HCT116 (cell line): ENCODE results near the gene FLYWCH1. TPM values are rescaled to one million over a fixed set of nuclear protein-coding genes. Genes with fewer than 3 reads are reported as not detected.

ENCODE experiments used
- ATAC-seq: fragments of 200-7000 bp; cut with Tn5 transposase; 2 replicates; pipeline ENCODE4 v1.9.1; 2020; ENCODE audit warnings: mild to moderate bottlenecking, moderate library complexity
- BruUV-seq: library from RNA; stranded (reverse); fragments of 400-500 nt; replicated peaks from 2 replicates; lab custom pipeline; 2021; lab: Mats Ljungman, UMichigan
- CTCF ChIA-PET: fragments of 300-600 bp; sonication (Branson Sonifier 250); formaldehyde crosslinking; loops from one replicate; lab custom pipeline; 2021; ENCODE audit warnings: antibody characterized with exemption; lab: Charles Lee
- POLR2A ChIA-PET: fragments of 300-600, 350-600 bp; sonication (Branson Sonifier 250); formaldehyde crosslinking; loops from one replicate; lab custom pipeline; 2021; ENCODE audit warnings: antibody characterized with exemption; lab: Charles Lee
- RAD21 ChIA-PET, 2 experiments: fragments of 300-600 bp; sonication (Branson Sonifier 250); formaldehyde crosslinking; loops; one replicate each; lab custom pipeline; 2023; ENCODE audit warnings: low total read pairs in 2 of 2; ENCODE audit not compliant: uncharacterized antibody in 2 of 2, unreplicated experiment in 2 of 2, low non-redundant PET in 1 of 2; lab: Charles Lee
- DNase-seq: peaks from one replicate; pipeline ENCODE4 v3.0.0-alpha.2; 2010; ENCODE audit warnings: low read depth, low spot score
- H2AFZ ChIP-seq: fragments of 200-600 bp; shearing (Covaris generic), sonication (generic); 2 replicates; pipeline ENCODE4 v1.6.1; 2017; ENCODE audit warnings: low read depth, mixed run types, mixed read lengths, antibody characterized with exemption, low read length; ENCODE audit not compliant: poor library complexity, severe bottlenecking
- H3K27ac ChIP-seq: 2 replicates; pipeline ENCODE4 v1.5.1; 2012; ENCODE audit warnings: low read depth, low read length
- H3K27me3 ChIP-seq: fragments of 200-600 bp; sonication (generic); 2 replicates; pipeline ENCODE4 v1.6.1; 2016; ENCODE audit warnings: mixed run types, low read length, mixed read lengths; ENCODE audit not compliant: insufficient read depth
- H3K36me3 ChIP-seq, 2 experiments: fragments of 200-500 bp in 1 of 2; fragments of 200-600 bp in 1 of 2; sonication (Bioruptor generic) in 1 of 2; sonication (generic) in 1 of 2; 2 replicates each; pipeline versions ENCODE4 v1.5.1 to v1.6.1; 2014 to 2016; ENCODE audit warnings: low read length in 2 of 2, inconsistent platforms in 1 of 2, mixed read lengths in 1 of 2, mixed run types in 1 of 2; ENCODE audit not compliant: insufficient read depth in 2 of 2, control insufficient read depth in 1 of 2
- H3K4me1 ChIP-seq, 2 experiments: fragments of 200-600 bp in 1 of 2; sonication (generic) in 1 of 2; 2 replicates each; pipeline versions ENCODE4 v1.5.1 to v1.6.1; 2012 to 2017; ENCODE audit warnings: low read length in 2 of 2, inconsistent platforms in 1 of 2, mild to moderate bottlenecking in 1 of 2, mixed read lengths in 1 of 2, mixed run types in 1 of 2, moderate library complexity in 1 of 2; ENCODE audit not compliant: insufficient read depth in 2 of 2, control insufficient read depth in 1 of 2
- H3K4me2 ChIP-seq: fragments of 200-600 bp; sonication (generic); 2 replicates; pipeline ENCODE4 v1.6.1; 2017; ENCODE audit warnings: mixed run types, low read length, mixed read lengths
- H3K4me3 ChIP-seq, 2 experiments: fragments of 200-600 bp in 1 of 2; sonication (generic) in 1 of 2; replicated peaks in 1 of 2; 2 replicates each; pipeline ENCODE4 v1.5.1; 2011 to 2016; ENCODE audit warnings: low read length in 2 of 2, control low read depth in 1 of 2, low read depth in 1 of 2, mild to moderate bottlenecking in 1 of 2, mixed read lengths in 1 of 2, mixed run types in 1 of 2
- H3K79me2 ChIP-seq: fragments of 200-600 bp; sonication (generic); 2 replicates; pipeline ENCODE4 v1.6.1; 2017; ENCODE audit warnings: mild to moderate bottlenecking, mixed run types, low read length, moderate library complexity, mixed read lengths; ENCODE audit not compliant: insufficient read depth
- H3K9ac ChIP-seq: fragments of 200-600 bp; sonication (generic); 2 replicates; pipeline ENCODE4 v1.6.1; 2016; ENCODE audit warnings: low read length, mixed read lengths
- H3K9me2 ChIP-seq: fragments of 200-600 bp; sonication (generic), shearing (Covaris generic); 2 replicates; pipeline ENCODE4 v1.6.1; 2017; ENCODE audit warnings: mixed run types, mild to moderate bottlenecking, moderate library complexity; ENCODE audit not compliant: insufficient read depth
- H3K9me3 ChIP-seq, 2 experiments: fragments of 200-500 bp in 1 of 2; fragments of 200-600 bp in 1 of 2; sonication (Bioruptor generic) in 1 of 2; sonication (generic) in 1 of 2; 2 replicates each; pipeline ENCODE4 v1.6.1; 2014 to 2017; ENCODE audit warnings: low read length in 2 of 2, mixed read lengths in 2 of 2, inconsistent platforms in 1 of 2, low read depth in 1 of 2, mild to moderate bottlenecking in 1 of 2, mixed run types in 1 of 2, moderate library complexity in 1 of 2; ENCODE audit not compliant: control insufficient read depth in 1 of 2, insufficient read depth in 1 of 2
- H4K20me1 ChIP-seq: fragments of 200-600 bp; sonication (generic), shearing (Covaris generic); 2 replicates; pipeline ENCODE4 v1.6.1; 2017; ENCODE audit warnings: mixed run types, mild to moderate bottlenecking, moderate library complexity; ENCODE audit not compliant: insufficient read depth
- ATF3 ChIP-seq: IDR thresholded peaks from 2 replicates; pipeline ENCODE4 v1.6.1; 2012
- CBX3 ChIP-seq: IDR thresholded peaks from 2 replicates; pipeline ENCODE4 v1.6.1; 2012; ENCODE audit warnings: low read depth
- CEBPB ChIP-seq: IDR thresholded peaks from 2 replicates; pipeline ENCODE4 v1.6.1; 2012; ENCODE audit warnings: low read depth
- EZH2 ChIP-seq: fragments of 200-600 bp; sonication (generic); IDR thresholded peaks from 2 replicates; pipeline ENCODE4 v1.6.1; 2017; ENCODE audit warnings: antibody characterized with exemption, mixed run types
- EZH2phosphoT487 ChIP-seq: fragments of 200-600 bp; IDR thresholded peaks from 2 replicates; pipeline ENCODE4 v1.6.1; 2018; ENCODE audit warnings: antibody characterized with exemption, borderline replicate concordance
- FOSL1 ChIP-seq: IDR thresholded peaks from 2 replicates; pipeline ENCODE4 v1.6.1; 2012; ENCODE audit warnings: low read depth
- JUND ChIP-seq: IDR thresholded peaks from 2 replicates; pipeline ENCODE4 v1.6.1; 2012
- POLR2A ChIP-seq: IDR thresholded peaks from 2 replicates; pipeline ENCODE4 v1.7.0; 2011; ENCODE audit warnings: borderline replicate concordance; ENCODE audit not compliant: insufficient read depth, insufficient read length; ENCODE audit errors: extremely low read depth
- POLR2AphosphoS5 ChIP-seq: IDR thresholded peaks from 2 replicates; pipeline ENCODE4 v1.6.1; 2011; ENCODE audit warnings: mild to moderate bottlenecking, low read depth, low read length, moderate library complexity
- RAD21 ChIP-seq: IDR thresholded peaks from 2 replicates; pipeline ENCODE4 v1.6.1; 2012; ENCODE audit warnings: low read depth, mild to moderate bottlenecking
- SIN3A ChIP-seq: IDR thresholded peaks from 2 replicates; pipeline ENCODE4 v1.6.1; 2012; ENCODE audit warnings: low read depth
- SP1 ChIP-seq: IDR thresholded peaks from 2 replicates; pipeline ENCODE4 v1.6.1; 2012; ENCODE audit warnings: low read depth
- SRF ChIP-seq: IDR thresholded peaks from 2 replicates; pipeline ENCODE4 v1.6.1; 2012; ENCODE audit warnings: low read depth
- YY1 ChIP-seq: IDR thresholded peaks from 2 replicates; pipeline ENCODE4 v1.6.1; 2011; ENCODE audit warnings: low read length, low read depth, moderate library complexity, mild to moderate bottlenecking; ENCODE audit not compliant: insufficient replicate concordance; ENCODE audit errors: extremely low read depth
- intact Hi-C: fragments of 100-400 bp; cut with micrococcal nuclease; formaldehyde crosslinking; loops from 2 replicates; pipeline ENCODE4 v1.10.0; 2022
- total RNA-seq: library from RNA; stranded (reverse); gene quantifications from one replicate; pipeline ENCODE4 v1.2.1, GENCODE V29; 2021; ENCODE audit not compliant: unreplicated experiment
- TF ChIP-seq, protein P1 (sequence below): IDR thresholded peaks from 2 replicates; pipeline ENCODE4 v1.6.1; 2012; ENCODE audit warnings: low read depth
- TF ChIP-seq, protein P2 (sequence below), 3 experiments: fragments of 200-600 bp in 1 of 3; sonication (generic) in 1 of 3; IDR thresholded peaks in 2 of 3; conservative IDR thresholded peaks in 1 of 3; 2 replicates each; pipeline ENCODE4 v1.5.1; 2012 to 2017; ENCODE audit warnings: low read depth in 2 of 3, low read length in 2 of 3, antibody characterized with exemption in 1 of 3, borderline replicate concordance in 1 of 3, control low read depth in 1 of 3, mild to moderate bottlenecking in 1 of 3, mixed read lengths in 1 of 3, mixed run types in 1 of 3, moderate library complexity in 1 of 3; ENCODE audit not compliant: insufficient read depth in 1 of 3
- TF ChIP-seq, protein P3 (sequence below): IDR thresholded peaks from 2 replicates; pipeline ENCODE4 v1.6.1; 2011; ENCODE audit warnings: mild to moderate bottlenecking, low read length, moderate library complexity; ENCODE audit not compliant: insufficient replicate concordance; ENCODE audit errors: extremely low read depth

The FLYWCH1 gene
- total RNA-seq, 1 experiment from 2014 or later: 66.6 TPM

DNA sequence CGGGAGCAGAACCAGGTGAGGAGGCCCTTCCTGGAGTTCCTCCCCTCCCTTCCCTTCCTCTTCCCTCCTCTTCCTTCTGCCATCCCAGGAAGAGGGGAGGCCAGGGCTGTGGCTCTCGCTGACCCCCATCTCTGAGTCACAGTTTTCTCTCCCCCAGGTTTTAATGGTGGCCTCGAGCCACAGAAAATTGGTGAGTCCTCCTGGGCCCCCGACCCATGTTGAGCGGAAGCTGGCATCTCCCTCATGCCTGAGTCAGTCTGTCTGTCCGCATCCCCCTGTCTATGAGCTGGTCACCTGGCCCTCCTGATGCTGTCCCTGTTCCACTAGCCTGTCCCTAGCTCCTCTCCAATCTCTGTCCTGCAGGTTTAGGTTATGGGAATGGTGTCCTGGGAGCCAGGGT, 88.2 kb downstream of the FLYWCH1 start:
- POLR2A ChIA-PET: interaction anchor here (0.5 to 11.4 kb wide), 2 partner anchors 11 to 22 kb away, joined by 4 to 188 read pairs; partner anchors contain the start of genes CLDN6, HCFC1R1, THOC6 and TNFRSF12A

More for the DNA sequence above, 88.2 kb downstream of the FLYWCH1 start:
- H3K9ac ChIP-seq: no peak overlapping the region
- BruUV-seq: no TSS peak
- no peak for ATAC-seq
- H3K79me2 ChIP-seq: no peaks in the 10 kb centered on the region
- RAD21 ChIA-PET: no interaction called here
- no peaks in the 10 kb centered on the region for H3K9me3 ChIP-seq
- TF ChIP-seq RAD21 (no peak), CBX3 (no peak), EZH2phosphoT487 (no peak), FOSL1 (no peak), ATF3 (no peak), POLR2A (no peak), SIN3A (no peak), CEBPB (no peak), POLR2AphosphoS5 (no peak), SRF (no peak), YY1 (no peak), EZH2 (no peak), JUND (no peak), SP1 (no peak)
- TF ChIP-seq, protein P1, sequence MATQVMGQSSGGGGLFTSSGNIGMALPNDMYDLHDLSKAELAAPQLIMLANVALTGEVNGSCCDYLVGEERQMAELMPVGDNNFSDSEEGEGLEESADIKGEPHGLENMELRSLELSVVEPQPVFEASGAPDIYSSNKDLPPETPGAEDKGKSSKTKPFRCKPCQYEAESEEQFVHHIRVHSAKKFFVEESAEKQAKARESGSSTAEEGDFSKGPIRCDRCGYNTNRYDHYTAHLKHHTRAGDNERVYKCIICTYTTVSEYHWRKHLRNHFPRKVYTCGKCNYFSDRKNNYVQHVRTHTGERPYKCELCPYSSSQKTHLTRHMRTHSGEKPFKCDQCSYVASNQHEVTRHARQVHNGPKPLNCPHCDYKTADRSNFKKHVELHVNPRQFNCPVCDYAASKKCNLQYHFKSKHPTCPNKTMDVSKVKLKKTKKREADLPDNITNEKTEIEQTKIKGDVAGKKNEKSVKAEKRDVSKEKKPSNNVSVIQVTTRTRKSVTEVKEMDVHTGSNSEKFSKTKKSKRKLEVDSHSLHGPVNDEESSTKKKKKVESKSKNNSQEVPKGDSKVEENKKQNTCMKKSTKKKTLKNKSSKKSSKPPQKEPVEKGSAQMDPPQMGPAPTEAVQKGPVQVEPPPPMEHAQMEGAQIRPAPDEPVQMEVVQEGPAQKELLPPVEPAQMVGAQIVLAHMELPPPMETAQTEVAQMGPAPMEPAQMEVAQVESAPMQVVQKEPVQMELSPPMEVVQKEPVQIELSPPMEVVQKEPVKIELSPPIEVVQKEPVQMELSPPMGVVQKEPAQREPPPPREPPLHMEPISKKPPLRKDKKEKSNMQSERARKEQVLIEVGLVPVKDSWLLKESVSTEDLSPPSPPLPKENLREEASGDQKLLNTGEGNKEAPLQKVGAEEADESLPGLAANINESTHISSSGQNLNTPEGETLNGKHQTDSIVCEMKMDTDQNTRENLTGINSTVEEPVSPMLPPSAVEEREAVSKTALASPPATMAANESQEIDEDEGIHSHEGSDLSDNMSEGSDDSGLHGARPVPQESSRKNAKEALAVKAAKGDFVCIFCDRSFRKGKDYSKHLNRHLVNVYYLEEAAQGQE: no peak
- TF ChIP-seq, protein P2, sequence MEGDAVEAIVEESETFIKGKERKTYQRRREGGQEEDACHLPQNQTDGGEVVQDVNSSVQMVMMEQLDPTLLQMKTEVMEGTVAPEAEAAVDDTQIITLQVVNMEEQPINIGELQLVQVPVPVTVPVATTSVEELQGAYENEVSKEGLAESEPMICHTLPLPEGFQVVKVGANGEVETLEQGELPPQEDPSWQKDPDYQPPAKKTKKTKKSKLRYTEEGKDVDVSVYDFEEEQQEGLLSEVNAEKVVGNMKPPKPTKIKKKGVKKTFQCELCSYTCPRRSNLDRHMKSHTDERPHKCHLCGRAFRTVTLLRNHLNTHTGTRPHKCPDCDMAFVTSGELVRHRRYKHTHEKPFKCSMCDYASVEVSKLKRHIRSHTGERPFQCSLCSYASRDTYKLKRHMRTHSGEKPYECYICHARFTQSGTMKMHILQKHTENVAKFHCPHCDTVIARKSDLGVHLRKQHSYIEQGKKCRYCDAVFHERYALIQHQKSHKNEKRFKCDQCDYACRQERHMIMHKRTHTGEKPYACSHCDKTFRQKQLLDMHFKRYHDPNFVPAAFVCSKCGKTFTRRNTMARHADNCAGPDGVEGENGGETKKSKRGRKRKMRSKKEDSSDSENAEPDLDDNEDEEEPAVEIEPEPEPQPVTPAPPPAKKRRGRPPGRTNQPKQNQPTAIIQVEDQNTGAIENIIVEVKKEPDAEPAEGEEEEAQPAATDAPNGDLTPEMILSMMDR (IDR thresholded peaks at IDR 0.05 in 2 of 3, conservative IDR thresholded peaks at IDR 0.05 in 1 of 3; ENCODE audit: borderline replicate concordance in 1 of 3, insufficient read depth in 1 of 3, low read depth in 2 of 3, low read length in 2 of 3): no peak
- TF ChIP-seq, protein P3, sequence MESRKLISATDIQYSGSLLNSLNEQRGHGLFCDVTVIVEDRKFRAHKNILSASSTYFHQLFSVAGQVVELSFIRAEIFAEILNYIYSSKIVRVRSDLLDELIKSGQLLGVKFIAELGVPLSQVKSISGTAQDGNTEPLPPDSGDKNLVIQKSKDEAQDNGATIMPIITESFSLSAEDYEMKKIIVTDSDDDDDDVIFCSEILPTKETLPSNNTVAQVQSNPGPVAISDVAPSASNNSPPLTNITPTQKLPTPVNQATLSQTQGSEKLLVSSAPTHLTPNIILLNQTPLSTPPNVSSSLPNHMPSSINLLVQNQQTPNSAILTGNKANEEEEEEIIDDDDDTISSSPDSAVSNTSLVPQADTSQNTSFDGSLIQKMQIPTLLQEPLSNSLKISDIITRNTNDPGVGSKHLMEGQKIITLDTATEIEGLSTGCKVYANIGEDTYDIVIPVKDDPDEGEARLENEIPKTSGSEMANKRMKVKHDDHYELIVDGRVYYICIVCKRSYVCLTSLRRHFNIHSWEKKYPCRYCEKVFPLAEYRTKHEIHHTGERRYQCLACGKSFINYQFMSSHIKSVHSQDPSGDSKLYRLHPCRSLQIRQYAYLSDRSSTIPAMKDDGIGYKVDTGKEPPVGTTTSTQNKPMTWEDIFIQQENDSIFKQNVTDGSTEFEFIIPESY: no peak
- no peaks in the 10 kb centered on the region for H3K9me2 ChIP-seq
- no peaks in the 10 kb centered on the region for H3K36me3 ChIP-seq
- no peak overlapping the region for H2AFZ ChIP-seq
- H3K27me3 ChIP-seq: no peaks in the 10 kb centered on the region
- no peak for DNase-seq
- intact Hi-C loops: no loop called here
- CTCF ChIA-PET: no interaction called here
- no peak overlapping the region for H3K4me2 ChIP-seq
- peaks cover 2 to 15% of the 10 kb centered on the region in 2 experiments; a peak in 3 of 4 replicates for H3K4me1 ChIP-seq
- no peaks in the 10 kb centered on the region for H4K20me1 ChIP-seq
- no peak overlapping the region for H3K4me3 ChIP-seq
- no peak overlapping the region for H3K27ac ChIP-seq
